ENCODE measurements around the gene NBPF1.
A peak's percentile ranks its signal among the peaks of the same experiment; 100 is the strongest.
"Not testable (repeated sequence)": the region's sequence is repeated elsewhere in the genome, so short reads cannot be mapped to it uniquely, and the experiment has no call there.

NBPF1 gene

DNA sequence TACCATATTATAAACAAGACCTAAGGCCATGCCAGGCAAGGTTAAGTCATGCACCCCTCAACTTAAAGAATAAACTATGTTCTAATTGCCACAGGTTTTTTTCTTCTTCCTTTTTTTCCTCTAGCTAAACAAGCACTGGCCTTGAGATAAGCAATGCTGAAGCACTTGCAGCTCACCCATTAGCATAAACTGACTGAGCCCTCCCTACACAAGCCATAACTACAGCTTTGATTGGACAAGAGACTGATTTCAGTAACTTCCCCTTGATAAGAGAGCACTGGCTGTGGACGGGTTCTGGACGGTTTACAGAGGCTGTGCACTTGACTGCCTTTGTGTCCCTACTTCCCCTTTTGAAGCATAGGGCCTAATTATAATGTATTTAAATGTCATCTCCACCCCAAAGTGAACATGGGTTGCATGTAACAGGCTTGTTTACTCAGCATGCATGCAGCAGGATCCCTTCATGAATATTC, 72.9 kb downstream of the NBPF1 start:
- DNase-seq = not testable (repeated sequence)

DNA sequence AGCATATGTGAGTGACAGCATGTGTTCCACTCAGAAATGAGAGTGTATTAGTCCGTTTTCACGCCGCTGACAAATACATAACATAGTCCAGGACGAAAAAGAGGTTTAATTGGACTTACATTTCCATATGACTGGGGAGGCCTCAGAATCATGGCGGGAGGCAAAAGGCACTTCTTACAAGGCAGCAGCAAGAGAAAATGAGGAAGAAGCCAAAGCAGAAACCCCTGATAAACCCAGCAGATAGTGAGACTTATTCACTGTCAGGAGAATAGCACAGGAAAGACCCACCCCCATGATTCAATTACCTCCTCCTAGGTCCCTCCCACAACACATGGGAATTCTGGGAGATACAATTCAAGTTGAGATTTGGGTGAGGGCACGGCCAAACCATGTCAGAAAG, 75.8 kb downstream of the NBPF1 start:
- not testable (repeated sequence) for DNase-seq

DNA sequence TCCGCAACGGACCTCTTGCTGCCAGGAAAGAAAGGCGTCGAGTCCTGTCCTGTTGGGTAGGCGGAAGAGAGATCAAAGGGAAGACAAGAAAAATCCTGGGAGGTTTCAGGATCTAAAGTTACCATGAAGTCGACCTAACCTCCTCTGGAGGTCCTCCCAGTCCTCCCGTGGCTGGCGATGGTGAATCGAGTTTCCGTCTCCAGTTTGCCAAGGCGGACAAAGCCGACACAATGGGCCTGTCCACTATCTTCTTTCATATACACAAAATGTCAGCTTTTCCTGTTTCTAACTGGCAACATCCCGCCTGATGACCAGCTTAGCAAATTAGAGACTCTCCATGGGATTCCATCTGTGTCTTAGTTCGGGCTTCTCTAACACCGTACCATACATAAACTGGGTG, 76.6 kb downstream of the NBPF1 start:
- not testable (repeated sequence) for DNase-seq

DNA sequence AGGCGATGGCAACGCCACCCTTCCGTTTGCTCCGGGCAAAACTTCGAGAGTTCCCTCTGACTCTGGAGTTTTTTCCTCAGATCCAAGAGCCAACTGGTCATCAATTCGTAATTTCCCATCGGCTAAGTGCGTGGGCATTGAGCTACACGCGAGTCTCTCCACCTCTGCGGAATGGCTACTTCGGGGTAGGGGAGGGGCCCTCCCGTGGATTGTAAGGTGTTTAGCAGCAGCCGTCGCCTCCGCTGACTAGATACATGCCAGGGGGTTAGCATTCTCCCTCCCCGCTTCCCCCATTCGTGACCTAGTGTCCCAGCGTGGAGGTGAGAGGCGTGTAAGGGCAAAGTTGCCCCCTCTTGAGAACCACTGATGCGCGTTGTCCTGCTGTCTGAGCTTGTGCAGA, 77.5 kb downstream of the NBPF1 start:
- not testable (repeated sequence) for DNase-seq

DNA sequence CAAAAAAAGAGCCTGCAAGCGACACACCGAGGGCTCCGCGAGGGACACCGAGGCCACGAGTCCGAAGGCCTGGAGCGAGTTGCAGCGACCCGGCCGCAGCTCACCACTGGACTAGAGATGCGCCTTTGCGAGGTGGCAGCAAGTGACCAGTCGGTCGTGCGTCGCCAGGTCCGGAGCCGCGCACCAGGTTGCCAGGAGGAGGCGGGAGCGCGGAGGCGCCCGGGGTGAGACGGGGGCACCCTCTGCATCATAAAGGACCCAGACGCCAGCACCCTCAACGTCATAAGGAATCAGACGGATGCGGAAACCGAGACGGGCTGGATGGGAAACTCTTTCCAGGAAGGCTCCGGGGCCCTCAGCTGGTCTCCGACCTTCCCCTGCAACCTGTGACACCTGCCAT, 77.9 kb downstream of the NBPF1 start:
- DNase-seq = not testable (repeated sequence)

DNA sequence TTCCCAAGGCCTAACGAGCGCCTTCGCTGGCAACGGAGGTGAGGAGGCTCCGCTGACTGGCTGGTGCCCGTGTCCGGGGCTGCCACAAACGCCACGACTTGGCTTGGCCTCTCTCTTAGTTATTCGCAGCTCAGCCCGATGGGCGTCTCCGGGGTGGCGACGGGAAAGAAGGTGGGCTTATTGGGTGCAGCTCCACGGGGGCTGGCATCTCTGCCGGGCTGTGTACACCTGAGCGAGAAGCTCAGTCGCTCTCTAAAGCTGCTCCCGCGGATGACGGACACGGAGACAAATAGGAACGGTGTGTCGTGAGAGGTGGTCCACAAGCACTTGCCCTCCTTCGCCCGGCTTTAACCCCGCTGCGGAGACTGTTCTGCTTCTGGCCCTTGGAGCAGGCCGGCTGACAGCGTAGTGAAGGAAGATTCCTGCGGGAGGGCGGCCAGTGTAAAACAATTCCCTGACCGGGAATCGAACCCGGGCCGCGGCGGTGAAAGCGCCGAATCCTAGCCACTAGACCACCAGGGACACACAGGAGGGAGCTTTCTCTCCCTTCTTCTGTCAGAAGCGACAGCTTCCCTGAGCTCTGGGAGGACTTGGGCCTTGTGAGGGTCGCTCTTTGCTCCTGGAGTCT, 78.4 kb downstream of the NBPF1 start:
- peak; percentile 9 for DNase-seq

DNA sequence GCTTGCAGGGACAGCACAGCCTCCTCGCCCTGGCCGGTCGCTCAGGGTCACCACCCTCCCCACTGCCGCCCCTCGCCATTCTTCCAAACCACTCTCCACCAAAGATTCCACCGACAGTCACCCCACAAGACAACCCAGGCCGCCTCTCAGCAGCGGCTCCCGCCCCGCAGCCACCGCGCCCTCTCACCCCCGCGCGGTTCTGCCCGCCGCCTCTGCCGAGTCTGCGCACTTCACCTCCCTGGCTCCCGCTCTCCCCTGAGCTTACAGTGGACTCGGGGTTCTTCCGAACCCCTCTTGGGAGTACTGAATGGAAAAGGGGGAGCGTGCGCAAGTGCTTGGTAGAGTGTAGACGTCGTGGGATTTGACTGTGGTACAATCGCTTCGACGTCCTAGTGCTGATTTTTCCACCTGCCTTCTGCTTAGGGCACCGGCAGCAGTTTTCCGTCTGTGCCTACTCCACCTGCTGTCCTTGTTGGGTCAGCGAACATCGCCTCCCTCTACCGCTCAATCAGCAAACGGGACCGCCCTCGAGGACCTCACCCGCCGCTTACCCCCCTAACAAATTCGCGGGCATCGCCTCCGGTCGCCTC, 79.0 kb downstream of the NBPF1 start:
- not testable (repeated sequence) for DNase-seq

DNA sequence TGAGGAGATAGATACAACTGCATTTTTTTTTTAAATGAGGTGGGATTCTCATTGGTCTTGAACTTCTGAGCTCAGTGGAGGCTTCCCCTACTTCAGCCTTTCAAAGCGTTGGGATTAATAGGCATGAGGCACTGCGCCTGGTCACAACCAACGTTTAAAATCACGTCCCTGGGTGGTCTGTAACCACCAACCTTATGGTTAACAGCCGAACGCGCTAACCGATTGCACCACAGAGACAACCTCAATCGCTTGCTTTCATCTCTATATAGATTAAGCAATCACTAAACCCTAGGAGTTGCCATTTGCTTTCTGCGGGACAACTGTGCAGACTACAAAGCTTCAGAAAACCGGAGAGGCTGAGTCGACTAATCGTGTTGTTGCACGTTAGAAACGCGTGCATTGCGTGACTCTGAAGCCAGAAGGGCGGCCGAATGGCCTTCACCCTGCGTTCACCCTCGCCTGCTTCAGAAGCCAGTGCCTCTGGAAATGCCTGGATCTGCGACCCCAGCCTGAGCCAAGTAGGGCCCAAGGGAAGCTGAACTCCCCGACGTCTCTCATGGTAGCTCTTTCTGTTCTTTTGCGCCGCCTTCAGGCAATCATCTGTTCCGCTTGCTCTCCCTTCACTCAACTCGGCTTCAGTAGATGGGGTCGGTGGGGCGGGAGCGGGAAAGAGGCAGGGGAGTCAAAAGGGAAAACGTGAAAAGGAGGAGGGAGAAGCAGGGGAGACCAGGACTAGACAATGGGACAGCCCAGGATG, 81.0 kb downstream of the NBPF1 start:
- peak; percentile 10 for DNase-seq

DNA sequence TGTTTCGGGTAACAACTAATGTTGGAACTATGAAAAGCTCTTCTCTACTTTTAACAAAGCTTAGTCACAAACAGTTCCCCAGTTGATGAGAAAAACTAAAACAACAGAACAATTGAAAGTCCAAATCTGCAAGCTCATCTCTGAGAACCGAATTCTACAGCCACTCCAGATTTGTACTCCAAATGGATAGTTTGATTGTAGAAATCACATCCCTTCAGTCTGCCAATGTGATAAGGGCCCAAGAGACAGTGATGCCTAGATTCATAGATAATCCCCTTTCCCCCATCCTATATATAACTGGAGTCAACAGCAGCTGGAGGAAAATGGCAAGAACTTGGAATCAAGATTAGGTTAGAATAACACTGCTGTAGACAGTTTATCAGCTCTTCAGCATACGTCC, 85.0 kb downstream of the NBPF1 start:
- not testable (repeated sequence) for DNase-seq

DNA sequence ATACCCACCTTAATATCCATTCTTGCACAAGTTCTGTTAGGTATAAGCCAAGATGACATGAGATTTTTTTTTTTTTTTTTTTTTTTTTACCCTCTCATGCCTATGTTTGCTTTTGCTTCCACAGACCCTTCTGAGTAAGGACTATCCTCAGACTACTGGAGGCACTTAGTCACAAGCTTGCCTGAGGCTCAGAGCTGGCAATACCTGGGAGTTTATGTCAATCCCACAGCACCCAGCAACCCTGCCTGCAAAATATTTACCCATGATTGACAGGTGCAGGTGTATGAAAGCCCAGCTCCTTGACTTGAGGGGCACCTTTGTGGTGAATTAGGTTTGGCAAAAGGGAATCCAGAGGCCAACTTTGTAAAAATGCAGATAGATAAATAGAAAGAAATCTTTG, 87.6 kb downstream of the NBPF1 start:
- DNase-seq = not testable (repeated sequence)

DNA sequence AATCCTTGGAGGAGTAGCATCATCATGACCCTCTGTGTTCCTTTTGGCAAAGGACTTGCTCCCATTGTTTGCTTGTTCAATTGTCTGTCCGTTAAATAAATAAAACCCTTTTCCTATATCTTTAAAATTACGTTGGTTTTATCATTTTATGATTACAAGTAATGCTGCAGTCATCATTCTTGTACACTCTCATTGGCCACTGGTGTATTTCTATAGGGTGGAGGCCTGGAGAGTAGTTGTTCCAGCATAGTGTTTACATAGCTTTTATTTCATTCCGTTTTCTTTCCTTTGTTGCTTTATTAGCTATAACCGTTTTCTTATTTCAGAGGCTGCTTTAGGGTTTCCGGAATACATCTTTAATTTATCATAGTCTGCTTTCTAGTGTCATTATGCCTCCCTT, 91.7 kb downstream of the NBPF1 start:
- DNase-seq = not testable (repeated sequence)

DNA sequence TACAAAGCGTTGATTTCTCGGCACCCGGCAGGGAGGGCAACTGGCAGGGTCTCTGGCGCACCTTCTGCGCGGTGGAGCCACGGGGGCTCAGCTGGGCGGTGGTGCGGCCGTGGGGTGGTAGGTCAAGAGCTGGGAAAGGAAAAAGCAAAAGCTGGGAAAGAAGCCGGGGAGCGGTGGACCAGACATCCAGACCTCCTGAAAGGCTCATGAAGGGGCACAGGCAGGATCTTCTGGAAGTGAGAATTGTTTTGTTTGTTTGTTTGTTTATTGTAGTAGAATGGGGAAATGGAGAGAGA, 92.1 kb downstream of the NBPF1 start:
- no peak for DNase-seq

DNA sequence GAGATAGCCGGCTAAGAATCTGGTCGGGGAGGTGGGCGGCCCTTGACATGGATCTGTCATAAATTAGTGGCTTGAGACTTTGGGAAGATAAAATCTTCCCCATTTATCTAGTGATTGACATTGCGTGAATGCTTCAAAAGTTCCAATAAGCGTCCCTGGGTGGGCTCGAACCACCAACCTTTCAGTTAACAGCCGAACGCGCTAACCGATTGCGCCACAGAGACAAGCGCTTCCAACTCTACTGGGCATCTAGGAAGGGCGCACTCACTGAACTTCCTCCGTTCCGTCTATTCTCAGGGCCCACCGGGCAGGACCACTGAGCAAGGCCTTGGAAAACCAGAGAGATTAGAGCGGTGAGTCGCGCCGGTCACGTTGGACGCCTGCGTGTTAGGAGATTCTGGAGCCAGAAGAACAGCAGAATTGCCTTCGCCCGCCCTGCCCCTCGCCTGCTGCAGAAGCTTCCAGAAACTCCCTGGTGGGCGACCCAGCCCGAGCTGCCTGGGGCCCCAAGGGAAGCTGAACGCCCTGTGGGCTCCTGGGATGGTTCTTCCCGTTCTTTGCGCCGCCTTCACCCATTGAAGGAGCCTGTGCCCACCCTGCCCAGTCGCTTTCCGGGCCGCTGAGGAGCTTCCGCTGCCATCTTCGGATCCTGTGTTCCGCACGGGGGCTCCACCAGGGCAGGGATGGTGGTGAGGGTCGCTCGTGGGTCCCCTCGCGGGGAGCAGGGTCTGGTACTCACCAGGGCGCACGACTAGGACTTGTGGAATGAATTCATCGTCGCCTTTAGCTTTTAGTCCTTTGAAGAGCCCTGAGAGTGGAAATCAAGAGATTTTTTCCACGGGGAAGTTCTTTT, 92.7 kb downstream of the NBPF1 start:
- DNase-seq = not testable (repeated sequence)

DNA sequence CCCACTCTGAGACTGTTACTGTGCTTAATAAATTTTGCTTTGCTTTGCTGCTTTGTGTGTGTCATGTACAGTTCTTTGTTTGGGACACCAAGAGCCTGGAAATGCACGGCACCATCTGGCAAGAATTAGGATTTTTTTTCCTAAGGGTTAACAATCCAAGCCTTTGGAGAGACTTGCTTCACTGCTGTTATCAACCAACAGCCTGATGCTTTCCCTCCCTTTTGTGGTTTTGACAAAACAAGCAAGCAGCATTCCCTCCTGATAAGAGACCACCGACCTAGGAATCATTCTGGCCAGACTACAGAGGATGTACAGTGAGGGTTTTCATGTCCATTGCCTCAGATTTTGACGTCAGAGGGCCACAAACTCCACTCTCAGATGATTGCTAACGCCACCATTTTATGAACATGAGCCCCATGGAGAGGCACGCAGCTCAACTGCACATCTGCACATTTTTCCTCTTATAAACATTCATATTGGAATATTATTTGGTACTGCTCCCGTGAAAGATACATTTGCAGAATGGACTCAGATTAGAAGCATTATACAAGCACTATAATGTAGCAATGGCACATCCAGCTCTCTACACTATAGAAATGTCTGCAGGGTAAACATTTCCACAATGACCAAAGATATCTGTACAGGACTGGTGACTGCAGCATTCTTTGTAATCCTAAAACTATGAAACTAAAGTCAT, 94.0 kb downstream of the NBPF1 start:
- DNase-seq = not testable (repeated sequence)

DNA sequence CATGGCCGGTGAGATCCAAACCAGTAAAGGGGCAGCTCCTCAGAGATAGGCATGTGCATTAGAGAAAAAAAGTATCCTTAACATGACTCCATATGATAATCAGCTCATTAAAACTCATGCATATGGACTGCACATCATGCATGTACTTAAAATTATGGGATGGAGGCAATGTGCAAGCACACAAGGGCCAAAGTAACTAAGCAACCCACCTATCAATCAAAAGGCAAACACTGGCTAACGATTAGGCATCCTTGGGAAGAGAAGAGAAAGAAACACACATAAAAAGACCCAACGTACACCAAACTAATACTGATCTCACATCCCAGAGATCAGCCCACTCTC, 94.5 kb downstream of the NBPF1 start:
- DNase-seq = not testable (repeated sequence)

DNA sequence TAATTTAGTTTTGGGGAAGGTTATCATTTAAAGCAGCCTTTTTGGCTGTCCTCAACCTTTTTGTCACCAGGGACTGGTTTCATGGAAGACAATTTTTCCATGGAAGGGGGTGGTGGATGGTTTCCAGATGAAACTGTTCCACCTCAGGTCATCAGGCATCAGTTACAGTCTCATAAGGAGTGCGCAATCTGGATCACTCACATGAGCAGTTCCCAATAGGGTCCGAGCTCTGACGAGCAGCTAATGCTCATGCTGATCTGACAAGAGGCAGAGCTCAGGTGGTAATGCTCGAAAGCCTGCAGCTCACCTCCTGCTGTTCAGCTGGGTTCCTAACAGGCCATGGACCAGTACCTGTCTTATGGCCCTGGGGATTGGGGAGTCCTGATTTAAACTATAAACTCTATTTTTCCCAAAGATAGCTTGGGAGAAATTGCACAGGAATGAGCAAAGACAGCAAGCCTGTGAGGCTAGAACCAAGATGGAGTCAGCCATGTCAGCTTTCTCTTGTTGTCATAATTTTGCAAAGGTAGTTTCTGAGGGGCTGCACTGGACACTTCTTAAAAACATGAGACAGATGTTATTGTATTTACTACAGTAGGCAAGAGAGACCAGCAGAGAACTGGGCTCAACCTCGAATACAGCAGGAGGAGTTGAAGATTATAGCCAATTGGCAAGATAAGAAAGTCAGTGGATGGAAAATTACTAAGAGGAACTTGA, 96.5 kb downstream of the NBPF1 start:
- not testable (repeated sequence) for DNase-seq

DNA sequence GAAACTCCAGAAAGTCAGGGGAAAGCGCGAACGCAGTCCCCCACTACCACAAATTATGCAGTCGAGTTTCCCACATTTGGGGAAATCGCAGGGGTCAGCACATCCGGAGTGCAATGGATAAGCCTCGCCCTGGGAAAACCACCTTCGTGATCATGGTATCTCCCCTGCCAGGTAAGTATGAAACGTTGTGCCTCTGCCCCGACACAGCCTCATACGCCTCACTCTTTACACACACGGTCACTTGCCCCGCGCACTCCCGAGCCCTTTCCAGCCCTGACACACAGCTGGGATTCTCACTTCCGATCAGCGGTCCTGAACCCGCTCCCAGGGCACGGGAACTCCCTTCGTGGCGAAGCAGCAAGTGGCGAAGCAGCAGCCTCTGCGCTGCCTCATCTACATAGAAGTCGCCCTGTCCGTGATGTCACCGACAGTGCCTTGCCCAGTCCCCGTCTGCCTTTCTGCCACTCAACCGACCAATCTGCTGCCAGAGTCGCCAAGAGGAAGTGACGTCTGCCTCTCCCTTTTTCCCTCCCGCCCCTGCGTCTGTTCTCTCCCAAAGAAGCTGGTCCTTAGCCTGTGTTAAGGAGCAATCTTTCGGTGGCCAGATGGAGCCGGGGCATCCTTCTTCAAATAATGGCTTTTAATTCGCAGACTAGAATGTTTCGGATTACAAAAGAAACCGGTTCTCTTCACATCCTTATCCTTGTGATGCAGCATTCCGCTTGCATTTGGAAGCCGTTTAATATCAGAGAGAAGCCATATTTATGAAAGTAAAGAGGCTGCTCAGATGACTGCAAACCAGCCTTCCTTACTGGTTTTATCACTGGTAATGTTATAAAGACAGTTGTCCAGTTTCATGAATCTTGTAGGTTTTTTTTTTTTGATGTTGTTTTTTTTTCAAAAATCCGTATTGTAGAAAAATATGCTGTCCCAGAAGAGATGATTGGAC, 99.0 kb downstream of the NBPF1 start, which contains the start of gene RNU1-1:
TSS of gene RNU1-1 (minus strand) at position 179 of the 949 bp plus-strand sequence.
- peak; percentile 65 for DNase-seq

DNA sequence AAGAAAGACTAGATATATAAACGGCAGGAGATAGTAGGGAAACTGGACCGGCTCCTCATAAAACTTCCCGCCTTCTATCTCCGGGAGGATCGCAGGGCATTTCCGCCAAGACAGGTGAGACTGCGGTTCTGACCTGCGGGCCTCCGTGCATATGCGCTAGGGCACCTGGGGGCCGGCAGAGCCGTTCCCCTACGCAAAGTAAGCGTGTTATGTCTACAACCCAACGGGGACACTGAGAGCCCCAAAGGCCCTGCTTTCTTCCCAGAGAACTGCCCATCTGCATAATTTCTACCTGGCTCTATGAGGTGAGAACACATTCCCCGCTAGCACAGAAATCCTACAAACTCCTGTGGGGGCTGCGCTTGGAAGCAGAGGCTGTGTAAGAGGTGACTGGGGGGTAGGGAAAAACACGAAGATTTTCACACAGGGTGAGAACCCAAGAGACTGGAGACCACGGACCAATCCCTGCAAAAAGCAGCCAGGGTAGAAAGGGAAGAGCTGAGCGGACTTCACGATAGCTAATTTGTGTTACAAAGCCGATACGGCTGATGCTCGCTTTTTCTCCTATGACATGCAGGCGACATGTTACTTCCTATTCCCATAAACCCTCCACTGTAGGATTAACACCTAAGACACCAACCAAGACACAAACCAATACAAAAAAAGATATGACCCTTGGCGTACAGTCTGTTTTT, 99.8 kb downstream of the NBPF1 start:
- peak; percentile 30 for DNase-seq

DNA sequence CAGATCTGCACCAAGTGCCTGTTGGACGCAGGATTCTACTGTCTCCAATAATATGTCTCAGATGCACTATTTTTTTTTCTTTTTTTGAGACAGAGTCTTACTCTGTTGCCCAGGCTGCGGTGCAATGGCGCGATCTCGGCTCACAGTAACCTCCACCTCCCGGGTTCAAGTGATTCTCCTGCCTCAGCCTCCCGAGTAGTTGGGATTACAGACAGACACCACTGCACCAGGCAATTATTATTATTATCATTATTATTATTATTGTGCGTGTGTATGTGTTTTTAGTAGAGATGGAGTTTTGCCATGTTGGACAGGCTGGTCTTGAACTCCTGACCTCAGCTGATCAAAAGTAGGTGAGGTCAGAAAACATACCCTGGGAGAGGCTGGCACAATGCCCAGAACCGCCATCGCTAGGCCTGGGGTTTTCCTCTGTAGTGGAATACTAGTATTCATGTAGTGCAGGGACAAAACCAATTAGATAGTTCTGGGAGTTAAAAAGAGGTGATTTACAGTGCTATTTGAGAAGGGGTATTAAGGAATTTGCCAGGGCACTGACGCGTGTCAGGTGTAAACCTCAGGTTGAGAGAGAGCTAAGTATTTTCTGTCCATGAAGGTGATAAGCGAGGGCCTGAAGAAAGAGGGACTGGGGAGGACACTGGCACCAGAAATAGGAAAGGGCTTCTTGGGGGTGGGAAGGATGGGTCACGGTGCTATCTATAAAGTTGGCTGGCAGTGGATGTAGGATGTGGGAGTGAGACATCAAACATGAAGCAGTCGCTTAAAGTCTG, 100.5 kb downstream of the NBPF1 start:
- not testable (repeated sequence) for DNase-seq

All from activated CD4-positive, alpha-beta T cell treated with anti-CD3 and anti-CD28 coated beads, Interleukin-2, amount 50 U/mL, for 1 hour (primary cell).